GM08714 (cell line): ENCODE data around the gene HSPA2.
"Not testable (repeated sequence)": the region's sequence is repeated elsewhere in the genome, so short reads cannot be mapped to it uniquely, and the experiment has no call there.

ENCODE experiments used
- H3K4me3 ChIP-seq: fragments of 200-500 bp; sonication (Bioruptor generic); 2 replicates; pipeline ENCODE4 v1.5.1; 2014; ENCODE audit warnings: mild to moderate bottlenecking, low read length, inconsistent platforms
- ZNF274 ChIP-seq: IDR thresholded peaks from 2 replicates; pipeline ENCODE4 v1.6.1; 2012; ENCODE audit warnings: mild to moderate bottlenecking, low read depth, low read length

HSPA2 gene

DNA sequence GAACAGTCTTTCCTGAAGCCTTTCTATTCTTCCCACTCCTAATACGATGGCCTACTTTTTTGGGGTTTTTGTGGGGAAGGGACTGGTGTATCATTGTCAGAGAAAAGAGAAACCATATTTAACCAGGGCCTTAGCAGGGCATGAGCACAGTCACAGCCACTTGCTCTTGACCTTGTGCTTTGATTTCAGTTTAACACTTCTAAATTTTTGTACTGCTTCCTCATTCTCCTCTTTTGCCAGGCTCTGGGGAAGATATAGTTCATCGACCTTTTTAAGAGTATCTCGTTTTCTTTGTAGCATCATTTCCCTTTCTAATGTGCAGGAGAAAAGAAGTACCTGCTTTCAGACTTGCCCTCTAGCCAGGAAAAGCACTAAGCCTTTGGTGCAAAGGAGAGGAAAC lies 33.8 kb upstream of the HSPA2 start:
- H3K4me3 ChIP-seq = peak overlapping the region; percentile 93
- no peak for TF ChIP-seq ZNF274

DNA sequence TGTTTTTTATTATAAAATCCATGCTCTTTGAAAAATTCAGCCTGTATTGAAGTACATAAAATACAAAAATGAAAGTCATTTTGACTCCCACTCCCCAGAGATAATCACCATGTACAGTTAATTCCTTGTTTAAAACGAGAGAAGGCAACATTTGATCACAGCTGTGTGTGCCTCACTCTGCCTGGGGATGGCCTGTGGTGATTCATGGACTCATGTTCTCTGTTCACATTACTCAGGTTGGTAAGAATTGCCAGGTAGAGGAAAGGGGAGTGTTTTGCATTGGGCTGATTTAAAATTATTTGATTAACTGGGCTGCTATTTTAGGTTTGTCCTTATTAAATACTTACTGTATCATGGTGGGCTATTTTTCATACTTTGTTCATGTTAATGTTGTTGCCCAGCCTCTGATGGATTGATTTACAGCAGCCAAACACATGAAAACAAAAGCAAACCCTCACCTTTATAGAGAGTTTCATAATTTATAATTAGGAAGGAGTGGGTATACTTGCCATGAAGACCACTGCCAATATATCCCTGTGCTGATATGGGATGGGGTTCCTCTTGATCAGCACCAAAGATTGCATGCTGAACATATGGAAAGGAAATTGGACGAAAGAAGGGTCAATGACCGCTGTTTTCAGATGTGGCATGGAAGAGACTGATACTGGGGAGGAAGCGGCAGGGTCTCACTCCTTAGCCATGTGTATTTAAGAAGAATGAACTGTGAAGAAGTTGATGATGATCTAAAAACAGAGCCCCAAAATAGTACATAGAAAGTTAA lies 33.0 kb upstream of the HSPA2 start:
- peak overlapping the region; percentile 57 for H3K4me3 ChIP-seq
- no peak for TF ChIP-seq ZNF274

DNA sequence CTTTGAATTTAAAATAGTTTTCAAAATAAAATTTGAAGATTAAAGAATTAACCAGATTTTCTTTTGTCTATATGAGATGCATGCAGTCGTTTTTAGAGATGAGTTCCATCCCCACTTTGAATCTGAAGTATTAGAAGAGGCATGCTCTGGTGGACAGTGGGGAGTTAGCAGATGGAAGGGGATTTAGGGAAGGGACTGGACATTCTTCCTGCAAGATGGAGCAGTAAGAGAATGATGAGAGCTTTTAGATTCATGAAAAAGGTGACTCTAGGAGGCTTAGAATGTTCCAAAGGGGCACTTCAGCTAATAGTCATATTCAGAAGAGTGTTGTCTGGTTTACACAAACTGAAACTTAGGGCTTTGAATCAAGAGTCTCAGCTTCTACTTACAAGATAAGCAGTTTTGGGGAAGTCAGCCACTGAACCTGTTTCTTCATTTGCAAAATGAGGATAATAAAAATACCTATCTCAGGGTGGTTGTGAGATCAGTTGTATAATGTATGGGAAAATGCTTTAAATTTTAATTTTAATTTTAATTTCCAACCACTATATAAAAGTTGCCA lies 32.2 kb upstream of the HSPA2 start:
- H3K4me3 ChIP-seq = peak overlapping the region; percentile 57
- no peak for TF ChIP-seq ZNF274

DNA sequence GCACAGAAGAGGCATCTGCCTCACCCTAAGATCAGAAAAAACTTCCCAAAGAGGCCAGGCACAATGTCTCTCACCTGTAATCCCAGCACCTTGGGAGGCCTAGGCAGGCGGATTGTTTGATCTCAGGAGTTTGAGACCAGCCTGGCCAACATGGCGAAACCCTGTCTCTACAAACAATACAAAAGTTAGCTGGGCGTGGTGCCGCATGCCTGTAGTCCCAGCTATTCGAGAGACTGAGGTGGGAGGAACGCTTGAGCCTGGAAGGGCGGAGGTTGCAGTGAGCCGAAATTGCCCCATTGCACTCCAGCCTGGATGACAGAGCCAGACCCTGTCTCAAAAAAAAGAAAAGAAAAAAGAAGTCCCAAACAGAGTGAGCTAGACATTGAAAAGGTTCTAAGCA lies 31.5 kb upstream of the HSPA2 start:
- no peak for TF ChIP-seq ZNF274
- H3K4me3 ChIP-seq = no peak overlapping the region

DNA sequence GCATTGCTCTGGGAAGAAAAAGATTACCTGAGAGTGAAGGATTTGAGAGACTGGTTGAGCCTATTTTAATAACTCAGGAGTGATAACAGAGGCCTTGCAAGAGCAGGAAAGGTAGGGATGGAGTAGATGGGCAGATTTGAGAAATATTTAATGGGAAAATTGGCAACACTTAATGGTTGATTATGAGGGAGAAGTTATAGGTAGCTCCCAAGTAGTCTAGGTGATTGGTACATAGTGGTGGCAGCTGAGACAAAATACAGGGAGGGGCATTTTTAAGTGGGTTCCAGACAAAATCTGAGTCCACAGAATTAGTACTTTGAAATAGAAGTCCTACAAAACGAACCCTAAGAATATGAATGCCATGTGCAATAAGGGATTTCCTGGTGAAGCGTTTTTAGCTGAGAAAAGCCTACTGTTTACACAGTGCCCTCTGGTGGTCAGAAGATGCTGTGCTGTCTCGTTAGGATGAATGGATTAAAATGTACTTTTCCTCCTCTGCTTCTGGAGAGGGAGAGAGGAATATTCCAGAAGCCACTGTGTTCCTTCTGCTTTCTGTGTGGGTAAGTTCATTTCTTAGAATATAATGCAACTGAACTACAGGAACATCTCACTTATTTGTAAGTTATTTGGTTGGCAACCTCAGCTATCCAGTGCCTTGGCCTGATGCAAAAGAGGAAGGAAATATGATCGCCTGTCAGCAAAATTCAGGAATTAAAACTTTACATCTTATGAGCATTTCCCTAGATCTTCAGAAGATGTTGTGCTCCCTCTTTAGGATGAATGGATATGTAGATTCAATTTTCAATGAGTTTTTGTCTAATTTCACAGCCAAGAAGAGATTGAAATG lies 29.5 kb upstream of the HSPA2 start:
- H3K4me3 ChIP-seq = no peak overlapping the region
- no peak for TF ChIP-seq ZNF274

DNA sequence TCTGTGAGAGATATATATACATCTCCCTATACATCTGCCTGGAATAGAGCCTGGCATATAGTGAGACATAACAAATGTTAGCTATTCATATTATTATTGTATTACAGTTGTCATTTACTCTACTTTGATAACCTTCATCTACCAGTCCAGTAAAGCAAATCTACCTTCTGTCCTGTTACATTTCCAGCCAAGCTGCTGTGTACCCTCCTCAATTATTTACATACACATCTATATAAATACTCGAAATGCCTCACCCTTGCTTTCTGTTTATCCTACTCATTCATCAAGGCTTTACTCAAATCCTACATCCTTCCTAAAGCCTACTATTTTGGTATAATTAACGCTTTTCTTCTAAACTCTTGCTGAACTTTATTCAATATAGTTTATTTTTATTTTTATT lies 27.3 kb upstream of the HSPA2 start:
- TF ChIP-seq ZNF274 = no peak
- H3K4me3 ChIP-seq = no peak overlapping the region

DNA sequence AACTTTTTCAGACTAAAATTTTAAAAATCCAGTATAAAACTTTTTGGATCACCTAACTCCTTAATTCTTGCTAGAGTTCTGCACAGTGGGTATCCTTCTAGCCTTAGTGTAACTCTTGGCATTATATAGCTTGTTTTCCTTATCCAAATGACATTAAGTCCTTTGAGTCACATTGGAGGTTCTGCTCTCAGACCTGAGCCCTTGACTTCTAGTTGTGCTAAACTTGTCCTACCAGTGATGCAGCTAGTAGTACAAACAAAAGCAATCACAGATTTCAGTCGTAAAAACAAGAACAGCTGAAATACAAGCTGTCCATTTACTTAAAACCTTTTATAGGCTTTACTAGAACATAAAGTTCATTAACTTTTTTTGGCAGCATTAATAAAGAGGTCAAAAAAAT lies 25.5 kb upstream of the HSPA2 start:
- no peak overlapping the region for H3K4me3 ChIP-seq
- no peak for TF ChIP-seq ZNF274

DNA sequence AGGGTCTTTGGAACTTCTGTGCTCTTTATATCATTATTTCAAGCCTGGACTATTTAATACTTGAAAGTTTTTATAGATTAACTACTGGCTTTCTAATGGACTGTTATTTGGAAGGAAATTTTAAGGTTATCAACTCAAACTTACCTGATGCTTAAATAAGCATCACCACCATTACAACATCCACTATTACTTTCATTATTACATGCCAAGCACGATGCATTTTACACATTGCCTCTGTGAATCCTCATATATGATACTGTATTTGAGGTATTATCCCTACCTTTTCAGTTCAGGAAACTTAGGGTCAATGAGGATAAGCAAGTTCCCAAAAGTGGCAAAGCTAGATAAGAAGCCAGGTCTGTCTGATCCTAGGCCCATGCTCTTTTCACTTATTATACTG lies 23.6 kb upstream of the HSPA2 start:
- no peak overlapping the region for H3K4me3 ChIP-seq
- no peak for TF ChIP-seq ZNF274

DNA sequence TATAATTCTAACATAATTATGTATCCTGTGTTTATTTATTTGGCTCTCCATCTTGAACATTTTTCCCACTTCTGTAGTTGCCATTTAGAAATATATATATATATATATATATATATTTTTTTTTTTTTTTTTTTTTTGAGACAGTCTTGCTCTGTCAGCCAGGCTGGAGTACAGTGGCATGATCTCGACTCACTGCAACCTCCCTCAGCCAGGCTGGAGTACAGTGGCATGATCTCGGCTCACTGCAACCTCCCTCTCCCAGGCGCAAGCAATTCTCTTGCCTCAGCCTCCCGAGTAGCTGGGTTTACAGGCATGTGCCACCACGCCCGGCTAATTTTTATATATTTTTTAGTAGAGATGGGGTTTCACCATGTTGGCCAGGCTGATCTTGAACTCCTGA lies 22.9 kb upstream of the HSPA2 start:
- H3K4me3 ChIP-seq = not testable (repeated sequence)

DNA sequence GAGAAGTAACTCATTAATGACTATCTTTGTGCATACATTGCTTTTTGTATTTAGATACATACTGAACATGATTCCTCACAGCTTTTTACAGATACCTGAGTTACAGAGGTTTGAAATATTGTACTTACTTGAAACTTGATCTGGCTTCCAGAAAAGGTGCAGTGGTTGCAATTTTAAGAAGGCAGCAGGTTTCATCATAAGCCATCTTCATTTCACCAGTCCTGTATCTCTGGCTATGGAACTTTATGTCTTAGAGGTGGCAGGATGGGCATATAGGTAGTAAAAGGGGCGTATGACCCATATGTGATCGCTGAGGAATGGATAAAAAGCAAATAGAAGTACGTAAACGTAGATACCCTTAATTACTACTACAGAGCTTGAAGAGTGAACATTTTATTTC lies 22.3 kb upstream of the HSPA2 start:
- H3K4me3 ChIP-seq = no peak overlapping the region
- TF ChIP-seq ZNF274 = no peak

DNA sequence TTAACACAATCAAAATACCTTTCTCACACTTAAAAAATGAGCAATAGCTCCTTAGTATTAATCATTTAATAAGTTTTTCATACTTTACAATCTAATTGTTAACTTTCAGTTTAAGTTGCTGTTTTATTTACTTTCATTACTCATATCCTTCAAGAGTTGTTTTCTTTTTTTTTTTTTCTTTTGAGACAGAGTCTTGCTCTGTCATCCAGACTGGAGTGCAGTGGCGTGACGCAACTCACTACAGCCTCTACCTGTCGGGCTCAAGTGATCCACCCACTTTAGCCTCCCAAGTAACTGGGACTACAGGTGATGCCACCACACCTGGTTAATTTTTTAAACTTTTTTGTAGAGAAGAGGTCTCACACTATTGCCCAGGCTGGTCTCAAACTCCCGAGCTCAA lies 19.8 kb upstream of the HSPA2 start:
- no peak for TF ChIP-seq ZNF274
- H3K4me3 ChIP-seq = no peak overlapping the region

DNA sequence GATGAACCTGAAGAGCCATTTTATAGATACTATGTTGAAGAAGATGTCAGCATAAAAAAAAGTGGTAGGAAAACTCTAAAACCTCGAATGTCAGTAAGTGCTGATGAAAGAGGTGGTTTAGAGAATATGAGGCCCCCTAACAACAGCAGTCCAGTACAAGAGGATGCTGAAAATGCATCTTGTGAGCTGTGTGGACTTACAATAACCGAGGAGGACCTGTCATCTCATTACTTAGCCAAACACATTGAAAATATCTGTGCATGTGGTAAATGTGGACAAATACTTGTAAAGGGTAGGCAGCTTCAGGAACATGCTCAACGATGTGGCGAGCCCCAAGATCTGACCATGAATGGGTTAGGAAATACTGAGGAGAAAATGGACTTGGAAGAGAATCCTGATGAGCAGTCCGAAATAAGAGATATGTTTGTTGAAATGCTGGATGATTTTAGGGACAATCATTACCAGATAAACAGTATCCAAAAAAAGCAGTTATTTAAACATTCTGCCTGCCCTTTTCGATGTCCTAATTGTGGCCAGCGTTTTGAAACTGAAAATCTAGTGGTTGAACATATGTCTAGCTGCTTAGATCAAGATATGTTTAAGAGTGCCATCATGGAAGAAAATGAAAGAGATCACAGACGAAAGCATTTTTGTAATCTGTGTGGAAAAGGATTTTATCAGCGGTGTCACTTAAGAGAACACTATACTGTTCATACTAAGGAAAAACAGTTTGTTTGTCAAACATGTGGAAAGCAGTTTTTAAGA lies 17.8 kb upstream of the HSPA2 start:
- H3K4me3 ChIP-seq = no peak overlapping the region
- no peak for TF ChIP-seq ZNF274

DNA sequence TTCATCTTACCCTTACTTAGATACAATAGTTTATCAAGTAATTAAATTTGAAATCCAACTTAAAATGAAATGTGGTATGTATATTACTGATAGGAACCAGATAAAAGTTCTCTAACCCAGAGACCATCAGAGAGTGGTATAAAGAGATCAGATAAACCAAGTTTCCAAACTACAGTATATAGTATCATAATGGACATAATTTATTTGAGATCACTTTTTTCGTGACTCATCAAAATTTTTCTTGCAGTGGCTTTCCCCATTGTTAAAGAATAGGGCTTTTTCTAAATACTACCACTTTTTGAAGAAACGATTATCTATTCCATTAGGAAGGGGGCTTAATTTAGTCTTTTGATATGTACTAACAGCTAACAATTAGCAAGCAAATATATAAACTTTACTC lies 15.2 kb upstream of the HSPA2 start:
- TF ChIP-seq ZNF274 = no peak
- H3K4me3 ChIP-seq = no peak overlapping the region

DNA sequence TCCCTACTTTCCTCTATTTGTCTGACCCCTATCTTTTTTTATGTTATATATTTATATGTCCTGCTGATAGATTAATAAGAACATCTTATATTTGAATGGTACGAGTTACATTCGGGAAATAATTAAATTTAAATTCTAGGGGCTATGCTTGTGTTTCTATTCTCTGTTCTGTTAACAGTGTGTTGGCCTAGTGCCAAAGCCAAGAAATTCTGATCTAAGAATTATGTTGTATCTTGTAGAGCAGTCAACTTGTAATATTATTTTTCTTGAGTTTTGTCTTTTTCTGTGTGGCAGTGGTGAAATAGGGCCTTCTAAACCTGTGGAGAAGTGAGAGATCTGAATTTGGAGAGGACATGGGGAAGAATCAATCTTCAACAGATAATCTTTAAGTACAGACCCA lies 9.0 kb upstream of the HSPA2 start:
- no peak overlapping the region for H3K4me3 ChIP-seq
- no peak for TF ChIP-seq ZNF274

DNA sequence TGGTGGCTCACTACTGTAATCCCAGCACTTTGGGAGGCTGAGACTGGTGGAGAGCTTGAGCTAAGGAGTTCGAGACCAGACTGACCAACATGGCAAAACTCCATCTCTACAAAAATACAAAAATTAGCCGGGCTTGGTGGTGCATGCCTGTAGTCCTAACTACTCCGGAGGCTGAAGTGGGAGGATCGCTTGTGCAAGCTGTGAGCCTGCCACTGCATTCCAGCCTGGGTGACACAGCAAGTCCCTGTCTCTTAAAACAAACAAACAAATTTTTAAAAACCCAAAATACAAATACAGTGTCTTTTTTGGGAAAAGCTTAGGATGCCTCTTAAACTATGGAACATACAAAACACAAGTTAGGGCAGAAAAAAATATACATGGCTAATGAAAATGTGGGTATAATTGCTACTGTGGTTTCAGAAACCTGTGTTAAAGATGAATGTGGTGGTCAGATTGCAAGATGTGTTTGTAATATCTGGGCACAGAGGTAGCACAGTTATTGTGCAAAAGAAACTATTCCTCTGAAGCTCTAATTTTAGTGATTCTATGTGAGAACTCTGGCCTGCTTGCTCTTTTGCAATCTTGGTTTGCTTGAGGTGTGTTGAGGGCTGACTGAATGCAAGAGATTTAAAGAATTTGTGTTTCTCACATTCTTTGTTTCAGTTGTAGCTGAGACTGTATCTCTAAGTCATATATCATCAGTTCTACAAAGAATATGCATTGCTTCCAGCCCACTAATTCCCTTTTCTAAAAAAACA lies 3.9 kb upstream of the HSPA2 start:
- TF ChIP-seq ZNF274 = no peak
- no peak overlapping the region for H3K4me3 ChIP-seq
